ENCODE measurements around the gene GZMH.

DNA sequence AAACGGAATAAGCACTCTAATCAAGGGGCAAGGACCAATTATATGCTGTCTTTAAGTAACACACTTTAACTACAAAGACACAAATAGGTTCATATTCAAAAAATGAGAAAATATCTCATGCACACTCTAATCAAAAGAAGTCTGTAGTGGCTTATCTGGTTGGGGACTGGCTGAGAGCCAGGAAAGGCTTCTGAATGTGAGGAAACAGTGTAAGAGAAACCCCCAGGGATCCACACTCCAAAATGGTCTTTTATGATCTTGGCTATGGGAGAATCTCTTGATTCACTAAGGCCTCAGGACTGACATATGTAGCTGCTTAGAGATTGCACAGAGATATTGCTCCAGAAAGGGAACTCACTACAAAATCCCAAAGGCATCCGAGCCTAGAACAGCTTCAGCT is 43.7 kb downstream of the GZMH start:
- TF ChIP-seq, protein P1, sequence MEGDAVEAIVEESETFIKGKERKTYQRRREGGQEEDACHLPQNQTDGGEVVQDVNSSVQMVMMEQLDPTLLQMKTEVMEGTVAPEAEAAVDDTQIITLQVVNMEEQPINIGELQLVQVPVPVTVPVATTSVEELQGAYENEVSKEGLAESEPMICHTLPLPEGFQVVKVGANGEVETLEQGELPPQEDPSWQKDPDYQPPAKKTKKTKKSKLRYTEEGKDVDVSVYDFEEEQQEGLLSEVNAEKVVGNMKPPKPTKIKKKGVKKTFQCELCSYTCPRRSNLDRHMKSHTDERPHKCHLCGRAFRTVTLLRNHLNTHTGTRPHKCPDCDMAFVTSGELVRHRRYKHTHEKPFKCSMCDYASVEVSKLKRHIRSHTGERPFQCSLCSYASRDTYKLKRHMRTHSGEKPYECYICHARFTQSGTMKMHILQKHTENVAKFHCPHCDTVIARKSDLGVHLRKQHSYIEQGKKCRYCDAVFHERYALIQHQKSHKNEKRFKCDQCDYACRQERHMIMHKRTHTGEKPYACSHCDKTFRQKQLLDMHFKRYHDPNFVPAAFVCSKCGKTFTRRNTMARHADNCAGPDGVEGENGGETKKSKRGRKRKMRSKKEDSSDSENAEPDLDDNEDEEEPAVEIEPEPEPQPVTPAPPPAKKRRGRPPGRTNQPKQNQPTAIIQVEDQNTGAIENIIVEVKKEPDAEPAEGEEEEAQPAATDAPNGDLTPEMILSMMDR (IDR thresholded peaks at IDR 0.05), result no peak
- TF ChIP-seq POLR2A (IDR thresholded peaks at IDR 0.05), result no peak

All from lower leg skin (tissue), 3 donors.